ENCODE measurements around the gene SFXN5.

DNA sequence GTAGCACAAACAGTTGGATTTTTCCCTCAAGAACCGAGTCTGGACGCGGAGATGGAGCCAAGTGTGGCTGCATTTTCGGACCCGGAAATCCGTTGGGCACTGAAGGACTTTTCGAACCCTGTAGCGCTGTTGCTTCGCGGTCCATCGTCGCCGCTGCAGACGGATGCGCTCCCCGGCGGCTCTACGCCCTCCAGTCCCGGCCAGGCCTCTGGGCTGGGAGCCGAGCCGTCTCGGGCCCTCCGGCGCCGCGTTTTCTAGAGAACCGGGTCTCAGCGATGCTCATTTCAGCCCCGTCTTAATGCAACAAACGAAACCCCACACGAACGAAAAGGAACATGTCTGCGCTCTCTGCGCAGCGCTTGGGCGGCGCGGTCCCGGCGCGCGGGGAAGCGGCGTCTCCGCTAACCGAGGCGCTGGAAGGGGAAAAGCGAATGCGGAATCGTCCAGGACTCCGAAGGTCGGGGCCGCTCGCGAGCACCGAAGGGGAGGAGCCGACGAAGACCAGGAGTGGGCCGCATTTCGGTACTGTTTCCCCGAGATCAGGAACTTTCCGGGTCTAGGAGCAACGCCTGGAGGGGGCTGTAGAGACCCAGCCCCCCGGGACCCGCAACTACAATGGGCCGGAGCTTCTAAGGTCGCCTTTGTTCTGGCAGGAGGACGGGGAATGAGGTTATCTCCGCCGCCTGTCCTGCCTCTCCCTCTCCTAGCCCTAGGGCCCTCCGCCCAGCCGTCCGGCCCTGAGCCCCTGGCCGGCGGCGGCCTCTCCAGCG lies 151.0 kb downstream of the SFXN5 start:
- no peak for TF ChIP-seq POLR2A (IDR thresholded peaks at IDR 0.05)
- TF ChIP-seq, protein P1, sequence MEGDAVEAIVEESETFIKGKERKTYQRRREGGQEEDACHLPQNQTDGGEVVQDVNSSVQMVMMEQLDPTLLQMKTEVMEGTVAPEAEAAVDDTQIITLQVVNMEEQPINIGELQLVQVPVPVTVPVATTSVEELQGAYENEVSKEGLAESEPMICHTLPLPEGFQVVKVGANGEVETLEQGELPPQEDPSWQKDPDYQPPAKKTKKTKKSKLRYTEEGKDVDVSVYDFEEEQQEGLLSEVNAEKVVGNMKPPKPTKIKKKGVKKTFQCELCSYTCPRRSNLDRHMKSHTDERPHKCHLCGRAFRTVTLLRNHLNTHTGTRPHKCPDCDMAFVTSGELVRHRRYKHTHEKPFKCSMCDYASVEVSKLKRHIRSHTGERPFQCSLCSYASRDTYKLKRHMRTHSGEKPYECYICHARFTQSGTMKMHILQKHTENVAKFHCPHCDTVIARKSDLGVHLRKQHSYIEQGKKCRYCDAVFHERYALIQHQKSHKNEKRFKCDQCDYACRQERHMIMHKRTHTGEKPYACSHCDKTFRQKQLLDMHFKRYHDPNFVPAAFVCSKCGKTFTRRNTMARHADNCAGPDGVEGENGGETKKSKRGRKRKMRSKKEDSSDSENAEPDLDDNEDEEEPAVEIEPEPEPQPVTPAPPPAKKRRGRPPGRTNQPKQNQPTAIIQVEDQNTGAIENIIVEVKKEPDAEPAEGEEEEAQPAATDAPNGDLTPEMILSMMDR (IDR thresholded peaks at IDR 0.05): no peak
- peak in 1 of 2 donors; percentile 22 for TF ChIP-seq POLR2AphosphoS5 (IDR thresholded peaks at IDR 0.05; ENCODE audit: insufficient read depth in 1 of 2, low read depth in 1 of 2)

Measured in vagina (tissue), 2 donors.